GM10266 (cell line): ENCODE measurements around the gene QRICH1.

Experiments
- DNase-seq: peaks from one replicate; pipeline ENCODE4 v3.0.0; 2012; ENCODE audit errors: extremely low spot score
- TF ChIP-seq, protein P1 (sequence below): IDR thresholded peaks from 2 replicates; pipeline ENCODE4 v1.5.1; 2012; ENCODE audit warnings: mild to moderate bottlenecking, low read depth; ENCODE audit not compliant: control insufficient read depth, insufficient read depth; ENCODE audit errors: missing control alignments

Gene QRICH1

DNA sequence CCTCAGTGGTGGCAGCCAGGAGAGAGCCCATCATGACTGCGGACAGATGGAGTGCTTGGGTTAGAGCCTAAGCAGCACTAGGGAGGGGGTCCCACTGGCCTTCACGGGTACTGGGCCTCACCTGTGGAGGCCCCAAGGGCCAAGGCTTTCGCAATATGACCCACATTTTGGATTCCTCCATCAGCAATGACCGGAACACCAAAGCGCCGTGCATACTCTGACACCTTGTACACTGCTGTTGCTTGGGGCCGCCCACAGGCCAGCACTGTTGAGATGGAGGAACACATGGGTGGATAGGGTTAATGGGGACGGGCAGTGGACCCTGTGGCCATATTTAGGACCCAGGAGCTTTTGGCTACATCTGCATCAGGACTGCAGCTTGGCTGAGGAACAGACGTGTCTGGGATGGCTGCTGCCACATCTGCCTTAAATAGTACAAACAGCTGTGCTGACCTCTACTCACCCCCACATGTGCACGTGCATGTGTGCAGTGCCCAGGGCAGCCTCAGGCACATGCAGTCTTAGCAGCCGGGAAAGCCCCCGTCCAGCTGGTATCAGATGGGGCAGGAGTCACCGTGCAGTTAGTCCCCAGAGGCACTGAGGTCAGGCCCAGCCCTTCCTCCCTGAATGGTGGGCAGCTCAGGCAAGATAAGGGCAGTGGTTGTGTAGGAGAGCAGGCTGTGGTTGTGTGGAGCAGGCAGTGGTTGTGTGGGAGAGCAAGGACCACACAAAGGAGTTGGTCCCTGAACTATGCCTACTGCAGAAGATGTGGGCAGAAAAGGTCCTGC is 68.7 kb downstream of the QRICH1 start:
- TF ChIP-seq, protein P1, sequence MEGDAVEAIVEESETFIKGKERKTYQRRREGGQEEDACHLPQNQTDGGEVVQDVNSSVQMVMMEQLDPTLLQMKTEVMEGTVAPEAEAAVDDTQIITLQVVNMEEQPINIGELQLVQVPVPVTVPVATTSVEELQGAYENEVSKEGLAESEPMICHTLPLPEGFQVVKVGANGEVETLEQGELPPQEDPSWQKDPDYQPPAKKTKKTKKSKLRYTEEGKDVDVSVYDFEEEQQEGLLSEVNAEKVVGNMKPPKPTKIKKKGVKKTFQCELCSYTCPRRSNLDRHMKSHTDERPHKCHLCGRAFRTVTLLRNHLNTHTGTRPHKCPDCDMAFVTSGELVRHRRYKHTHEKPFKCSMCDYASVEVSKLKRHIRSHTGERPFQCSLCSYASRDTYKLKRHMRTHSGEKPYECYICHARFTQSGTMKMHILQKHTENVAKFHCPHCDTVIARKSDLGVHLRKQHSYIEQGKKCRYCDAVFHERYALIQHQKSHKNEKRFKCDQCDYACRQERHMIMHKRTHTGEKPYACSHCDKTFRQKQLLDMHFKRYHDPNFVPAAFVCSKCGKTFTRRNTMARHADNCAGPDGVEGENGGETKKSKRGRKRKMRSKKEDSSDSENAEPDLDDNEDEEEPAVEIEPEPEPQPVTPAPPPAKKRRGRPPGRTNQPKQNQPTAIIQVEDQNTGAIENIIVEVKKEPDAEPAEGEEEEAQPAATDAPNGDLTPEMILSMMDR, result no peak

DNA sequence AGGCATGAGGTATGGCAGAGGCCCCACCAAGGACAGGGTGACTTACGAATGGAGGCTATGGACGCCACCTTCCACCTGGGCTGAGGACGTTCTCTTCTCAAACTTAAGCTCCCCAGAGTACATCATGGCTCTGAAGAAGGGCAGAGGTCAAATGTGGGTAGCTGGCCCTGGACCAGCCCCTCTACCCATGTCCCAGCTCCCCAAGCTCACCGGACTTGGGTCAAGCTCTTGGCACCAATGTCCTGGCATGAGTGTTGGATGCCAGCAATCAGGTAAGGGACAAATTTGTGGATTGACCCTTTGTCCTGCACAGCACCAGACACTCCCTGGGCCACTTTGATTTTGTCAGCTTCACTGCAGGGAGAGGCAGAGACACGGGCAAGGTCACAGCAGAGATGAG is 69.4 kb downstream of the QRICH1 start:
- TF ChIP-seq, protein P1, result no peak
- DNase-seq, result no peak

More for the DNA sequence above, 68.7 kb downstream of the QRICH1 start:
- no peak for DNase-seq

DNA sequence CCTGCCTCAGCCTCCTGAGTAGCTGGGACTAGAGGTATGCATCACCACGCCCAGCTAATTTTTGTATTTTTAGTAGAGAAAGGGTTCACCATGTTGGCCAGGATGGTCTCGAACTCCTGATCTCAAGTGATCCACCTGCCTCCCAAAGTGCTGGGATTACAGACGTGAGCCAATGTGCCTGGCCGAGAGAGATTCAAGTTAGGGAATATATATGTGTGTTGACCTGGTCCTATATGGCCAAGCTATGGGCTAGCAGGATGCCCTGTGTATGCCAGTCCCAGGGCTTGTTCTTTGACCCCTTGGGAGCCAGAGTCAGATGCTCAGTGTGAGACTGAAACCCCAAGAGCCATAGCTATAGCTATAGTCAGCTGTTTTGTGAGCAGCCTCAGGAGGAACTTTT is 70.1 kb downstream of the QRICH1 start:
- no peak for DNase-seq
- TF ChIP-seq, protein P1, result no peak

DNA sequence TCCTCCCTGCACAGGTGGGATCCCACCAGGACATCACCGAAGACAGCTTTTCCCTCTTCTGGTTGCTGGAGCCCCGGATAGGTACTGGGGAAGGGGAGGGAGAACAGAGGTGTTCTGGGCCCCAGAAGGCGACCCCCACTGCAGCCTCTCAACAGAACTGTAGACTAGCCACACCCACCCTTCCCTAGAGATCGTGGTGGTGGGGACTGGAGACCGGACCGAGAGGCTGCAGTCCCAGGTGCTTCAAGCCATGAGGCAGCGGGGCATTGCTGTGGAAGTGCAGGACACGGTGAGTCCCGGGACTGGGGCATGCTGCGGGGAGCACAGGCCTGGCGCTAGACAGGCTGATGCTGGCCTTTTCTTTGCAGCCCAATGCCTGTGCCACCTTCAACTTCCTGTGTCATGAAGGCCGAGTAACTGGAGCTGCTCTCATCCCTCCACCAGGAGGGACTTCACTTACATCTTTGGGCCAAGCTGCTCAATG is 71.1 kb downstream of the QRICH1 start:
- no peak for DNase-seq
- TF ChIP-seq, protein P1, result no peak

DNA sequence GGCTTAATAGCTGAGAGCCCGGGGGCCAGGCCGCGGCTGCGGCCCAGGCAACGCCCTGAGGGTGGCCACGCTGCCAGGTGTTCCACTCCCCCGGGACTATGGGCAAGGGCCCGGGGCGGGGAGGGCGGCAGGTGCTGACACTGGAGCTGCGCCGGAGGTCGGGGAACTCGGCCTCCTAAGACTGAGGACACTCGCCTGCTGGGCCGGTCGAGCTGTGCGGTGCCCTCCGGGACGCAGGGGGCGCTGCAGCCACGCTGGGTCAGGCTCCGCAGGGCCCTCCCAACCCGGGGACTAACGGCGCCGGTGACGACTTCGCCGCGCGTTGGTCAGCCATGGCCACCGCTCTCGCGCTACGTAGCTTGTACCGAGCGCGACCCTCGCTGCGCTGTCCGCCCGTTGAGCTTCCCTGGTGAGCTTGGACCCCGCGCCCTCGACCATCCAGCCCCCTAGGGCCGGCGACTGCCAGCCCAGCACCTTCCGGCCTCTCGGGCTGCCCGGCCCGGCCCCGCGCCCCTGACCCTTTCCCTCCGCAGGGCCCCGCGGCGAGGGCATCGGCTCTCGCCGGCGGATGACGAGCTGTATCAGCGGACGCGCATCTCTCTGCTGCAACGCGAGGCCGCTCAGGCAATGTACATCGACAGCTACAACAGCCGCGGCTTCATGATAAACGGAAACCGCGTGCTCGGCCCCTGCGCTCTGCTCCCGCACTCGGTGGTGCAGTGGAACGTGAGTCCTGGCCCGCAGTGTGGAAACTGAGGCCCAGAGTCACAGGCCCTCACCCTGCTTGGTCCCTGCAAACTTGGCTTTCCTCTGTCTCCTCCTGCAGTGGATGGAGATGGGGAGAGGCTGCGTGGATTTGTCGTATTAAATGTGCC is 71.8 kb downstream of the QRICH1 start, which contains the start of gene NDUFAF3:
NDUFAF3 (plus strand) TSS at position 309 of the 875 bp plus-strand sequence; CDS start at position 333, 24 bp downstream.
- DNase-seq, result peak; percentile 90

DNA sequence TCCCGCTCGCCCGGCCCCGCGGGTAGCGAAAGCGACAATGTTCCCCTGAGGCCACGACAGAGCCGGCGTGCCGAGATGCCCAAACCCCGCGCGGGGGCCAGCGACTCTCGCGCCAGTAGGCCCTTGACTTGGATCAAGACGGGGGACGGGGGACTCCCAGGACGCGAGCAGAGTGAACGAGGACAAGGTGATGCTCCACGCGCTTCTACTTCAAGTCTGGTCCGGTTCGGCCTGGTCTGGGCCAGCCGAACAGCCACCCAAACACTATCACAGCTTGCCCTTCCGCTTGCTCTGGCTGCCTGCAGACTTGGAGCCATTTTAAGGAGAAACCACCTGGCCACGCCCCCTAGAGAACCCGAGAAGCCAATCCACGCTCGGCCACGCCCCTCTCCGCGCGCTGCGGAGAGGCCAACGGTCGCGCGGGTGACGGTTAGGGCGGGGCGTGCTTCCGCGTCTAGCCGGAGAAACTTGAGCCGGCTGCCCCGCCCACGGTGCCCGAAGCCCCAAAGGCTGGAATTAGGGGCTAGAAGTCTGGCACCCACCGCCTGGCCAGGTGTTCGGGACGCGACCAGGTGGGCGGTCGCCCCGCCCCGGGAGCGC is 72.6 kb downstream of the QRICH1 start:
- TF ChIP-seq, protein P1, result no peak
- peak; percentile 97 for DNase-seq

More for the DNA sequence above, 71.8 kb downstream of the QRICH1 start, which contains the start of gene NDUFAF3:
- TF ChIP-seq, protein P1, result peak; percentile 99
